WI38 (cell line): ENCODE measurements around the gene ZFAND3.

Source experiments
- H3K4me3 ChIP-seq: 2 replicates; pipeline ENCODE4 v1.5.1; 2011; ENCODE audit warnings: low read depth, mild to moderate bottlenecking, control low read depth, low read length
- CTCF ChIP-seq: IDR thresholded peaks from 2 replicates; pipeline ENCODE4 v1.5.1; 2012; ENCODE audit warnings: low read depth, mild to moderate bottlenecking, control low read depth, low read length

The ZFAND3 gene

GRCh38 chr6:37807656-37808055 lies 11.9 kb upstream of the ZFAND3 start:
- no peak overlapping the region for H3K4me3 ChIP-seq
- no peak for TF ChIP-seq CTCF

- H3K4me3 ChIP-seq: no peak overlapping the region
- no peak for TF ChIP-seq CTCF
These were observed 10.4 kb upstream of the ZFAND3 start for GRCh38 chr6:37809197-37809543.

GRCh38 chr6:37812841-37813240 lies 6.7 kb upstream of the ZFAND3 start:
- H3K4me3 ChIP-seq: no peak overlapping the region
- no peak for TF ChIP-seq CTCF

GRCh38 chr6:37814374-37814773 lies 5.2 kb upstream of the ZFAND3 start:
- no peak for TF ChIP-seq CTCF
- H3K4me3 ChIP-seq: no peak overlapping the region

DNA sequence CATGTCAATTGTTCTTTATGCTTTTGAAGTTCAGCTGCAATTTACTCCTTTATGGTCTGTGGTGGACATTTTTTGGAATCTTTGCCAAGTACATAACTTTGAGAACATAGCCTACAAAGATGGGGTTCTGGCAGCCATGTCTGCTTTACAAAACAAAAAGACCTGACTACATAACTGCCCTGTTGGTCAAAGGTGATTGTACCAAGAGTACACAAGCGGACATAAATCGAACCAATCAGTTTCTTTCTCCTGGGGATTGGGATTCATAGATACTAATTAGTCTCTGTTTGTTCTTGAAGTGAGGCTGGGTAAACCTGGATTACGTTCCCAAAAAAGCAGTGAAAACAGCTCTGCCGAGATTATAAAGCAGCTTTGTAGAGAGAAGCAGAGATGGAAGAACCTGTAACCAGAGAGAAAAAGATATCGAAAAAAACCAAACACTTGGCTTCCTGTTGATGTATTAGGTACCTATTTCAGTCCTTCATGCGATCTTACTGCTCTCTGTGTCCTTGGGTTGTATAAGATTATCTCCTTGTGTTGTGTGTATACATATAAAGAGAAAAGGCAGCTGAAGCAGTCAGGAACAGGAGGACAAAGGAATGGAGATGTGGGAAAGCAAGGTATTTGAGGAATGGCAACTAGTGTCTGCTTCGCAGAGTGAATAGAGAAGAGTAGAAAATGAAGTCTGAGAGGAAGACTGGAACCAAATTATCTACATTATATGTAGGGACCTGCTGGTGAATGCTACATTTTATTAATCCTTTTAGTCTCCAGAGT lies 2.7 kb upstream of the ZFAND3 start:
- no peak overlapping the region for H3K4me3 ChIP-seq
- no peak for TF ChIP-seq CTCF

- no peak for TF ChIP-seq CTCF
- H3K4me3 ChIP-seq: peak overlapping the region; percentile 78
These were observed 871 bp upstream of the ZFAND3 start for GRCh38 chr6:37818536-37819176.
